H9 (cell line): ENCODE measurements around the gene KCNG3. TPM values are rescaled to one million over a fixed set of nuclear protein-coding genes. Genes with fewer than 3 reads are reported as not detected.
"Not testable (repeated sequence)": the region's sequence is repeated elsewhere in the genome, so short reads cannot be mapped to it uniquely, and the experiment has no call there.

Experiments
- DNase-seq: peaks from one replicate; pipeline ENCODE4 v3.0.0-alpha.2; 2017
- H2AFZ ChIP-seq: one replicate; pipeline ENCODE4 v1.6.1; 2013; ENCODE audit warnings: mild to moderate bottlenecking, low read length, control low read depth, moderate library complexity
- H2AK5ac ChIP-seq: 2 replicates; pipeline ENCODE4 v1.6.1; 2013; ENCODE audit warnings: low read length, control low read depth, mixed read lengths; ENCODE audit not compliant: insufficient read length
- H2BK120ac ChIP-seq: one replicate; pipeline ENCODE4 v1.6.1; 2013; ENCODE audit warnings: low read depth, mild to moderate bottlenecking, low read length, control low read depth, inconsistent platforms; ENCODE audit not compliant: poor library complexity, severe bottlenecking
- H2BK12ac ChIP-seq: 2 replicates; pipeline ENCODE4 v1.6.1; 2013; ENCODE audit warnings: low read length, control low read depth, mixed read lengths, low read depth; ENCODE audit not compliant: insufficient read length
- H2BK15ac ChIP-seq: 2 replicates; pipeline ENCODE4 v1.6.1; 2013; ENCODE audit warnings: low read depth, low read length, control low read depth
- H2BK20ac ChIP-seq: one replicate; pipeline ENCODE4 v1.6.1; 2013; ENCODE audit warnings: low read depth, mild to moderate bottlenecking, low read length, control low read depth, inconsistent platforms; ENCODE audit not compliant: poor library complexity, severe bottlenecking
- H2BK5ac ChIP-seq: 2 replicates; pipeline ENCODE4 v1.6.1; 2013; ENCODE audit warnings: low read length, control low read depth, mixed read lengths; ENCODE audit not compliant: insufficient read length
- H3K14ac ChIP-seq: 2 replicates; pipeline ENCODE4 v1.6.1; 2013; ENCODE audit warnings: low read length, control low read depth; ENCODE audit not compliant: insufficient read depth
- H3K18ac ChIP-seq: 2 replicates; pipeline ENCODE4 v1.6.1; 2013; ENCODE audit warnings: low read depth, mild to moderate bottlenecking, mixed read lengths, low read length, control low read depth; ENCODE audit not compliant: insufficient read length
- H3K23ac ChIP-seq: 2 replicates; pipeline ENCODE4 v1.6.1; 2013; ENCODE audit warnings: low read length, control low read depth, mixed read lengths, low read depth; ENCODE audit not compliant: insufficient read length
- H3K23me2 ChIP-seq: 2 replicates; pipeline ENCODE4 v1.6.1; 2013; ENCODE audit warnings: low read depth, mild to moderate bottlenecking, mixed read lengths, low read length, control low read depth; ENCODE audit not compliant: insufficient read length, poor library complexity, severe bottlenecking
- H3K27ac ChIP-seq: 2 replicates; pipeline ENCODE4 v1.5.1; 2013; ENCODE audit warnings: low read length, control low read depth, mixed read lengths, low read depth; ENCODE audit not compliant: insufficient read length
- H3K27me3 ChIP-seq: 2 replicates; pipeline ENCODE4 v1.6.1; 2013; ENCODE audit warnings: low read length, control low read depth, inconsistent platforms; ENCODE audit not compliant: insufficient read depth
- H3K4ac ChIP-seq: 2 replicates; pipeline ENCODE4 v1.6.1; 2013; ENCODE audit warnings: low read depth, mild to moderate bottlenecking, control low read depth, inconsistent platforms, low read length, moderate library complexity
- H3K4me1 ChIP-seq: 2 replicates; pipeline ENCODE4 v1.6.1; 2013; ENCODE audit warnings: low read length, control low read depth, inconsistent platforms; ENCODE audit not compliant: insufficient read depth
- H3K4me2 ChIP-seq: 2 replicates; pipeline ENCODE4 v1.6.1; 2013; ENCODE audit warnings: low read length, control low read depth, mixed read lengths; ENCODE audit not compliant: insufficient read length, insufficient read depth
- H3K56ac ChIP-seq: 2 replicates; pipeline ENCODE4 v1.6.1; 2013; ENCODE audit warnings: low read depth, mild to moderate bottlenecking, mixed read lengths, low read length, control low read depth; ENCODE audit not compliant: insufficient read length
- H3K79me1 ChIP-seq: 2 replicates; pipeline ENCODE4 v1.6.1; 2013; ENCODE audit warnings: low read depth, mild to moderate bottlenecking, moderate library complexity, low read length, control low read depth, inconsistent platforms; ENCODE audit not compliant: insufficient read depth, poor library complexity, severe bottlenecking
- H3K79me2 ChIP-seq: 2 replicates; pipeline ENCODE4 v1.6.1; 2013; ENCODE audit warnings: low read length, control low read depth, inconsistent platforms; ENCODE audit not compliant: insufficient read depth
- H3K9ac ChIP-seq: 2 replicates; pipeline ENCODE4 v1.6.1; 2013; ENCODE audit warnings: low read length, control low read depth, mixed read lengths; ENCODE audit not compliant: insufficient read length; ENCODE audit errors: extremely low read depth
- H3K9me3 ChIP-seq: one replicate; pipeline ENCODE4 v1.6.1; 2013; ENCODE audit warnings: low read depth, low read length, inconsistent platforms; ENCODE audit not compliant: control insufficient read depth
- H3T11ph ChIP-seq: one replicate; pipeline ENCODE4 v1.6.1; 2013; ENCODE audit warnings: mild to moderate bottlenecking, low read length, control low read depth, inconsistent platforms
- H4K20me1 ChIP-seq: one replicate; pipeline ENCODE4 v1.6.1; 2013; ENCODE audit not compliant: control insufficient read depth, insufficient read length, insufficient read depth
- H4K5ac ChIP-seq: 2 replicates; pipeline ENCODE4 v1.6.1; 2013; ENCODE audit warnings: low read depth, mild to moderate bottlenecking, mixed read lengths, low read length, control low read depth; ENCODE audit not compliant: insufficient read length
- H4K8ac ChIP-seq: replicated peaks from 2 replicates; pipeline ENCODE4 v1.6.1; 2013; ENCODE audit warnings: low read length, control low read depth, mixed read lengths, low read depth; ENCODE audit not compliant: insufficient read length
- H4K91ac ChIP-seq: 2 replicates; pipeline ENCODE4 v1.6.1; 2013; ENCODE audit warnings: low read depth, mild to moderate bottlenecking, moderate library complexity, mixed read lengths, low read length, control low read depth; ENCODE audit not compliant: insufficient read length
- H3K27ac Mint-ChIP-seq, 3 experiments: 2 replicates in 2 of 3; 3 replicates in 1 of 3; pipeline ENCODE4 v1.8.0; 2020 to 2021; ENCODE audit warnings: mixed read lengths in 3 of 3, mild to moderate bottlenecking in 1 of 3, moderate library complexity in 1 of 3
- H3K27me3 Mint-ChIP-seq: 2 replicates; pipeline ENCODE4 v1.8.0; 2021; ENCODE audit warnings: low read depth, mild to moderate bottlenecking, moderate library complexity, mixed read lengths
- H3K36me3 Mint-ChIP-seq, 3 experiments: 2 replicates in 2 of 3; 3 replicates in 1 of 3; pipeline ENCODE4 v1.8.0; 2020 to 2021; ENCODE audit warnings: low read depth in 3 of 3, mixed read lengths in 3 of 3; ENCODE audit not compliant: insufficient read depth in 1 of 3
- H3K4me1 Mint-ChIP-seq, 2 experiments: 2 replicates each; pipeline ENCODE4 v1.8.0; 2020; ENCODE audit warnings: mixed read lengths in 2 of 2
- H3K4me3 Mint-ChIP-seq, 2 experiments: 2 replicates in 1 of 2; 3 replicates in 1 of 2; pipeline ENCODE4 v1.8.0; 2020 to 2021; ENCODE audit warnings: mild to moderate bottlenecking in 2 of 2, mixed read lengths in 2 of 2, moderate library complexity in 1 of 2
- H3K9me3 Mint-ChIP-seq, 2 experiments: 2 replicates in 1 of 2; 3 replicates in 1 of 2; pipeline ENCODE4 v1.8.0; 2020; ENCODE audit warnings: mild to moderate bottlenecking in 2 of 2, mixed read lengths in 2 of 2, moderate library complexity in 1 of 2
- CTCF ChIP-seq: fragments of 200-600 bp; sonication (generic); conservative IDR thresholded peaks from 3 replicates; pipeline ENCODE4 v1.8.0; 2021; ENCODE audit warnings: antibody characterized with exemption, mild to moderate bottlenecking
- WGBS: extraction: QIAGEN DNeasy Blood & Tissue Kit; methylation state at CpG from one replicate; pipeline ENCODE4 v1.1.7; 2013; ENCODE audit warnings: missing lambda C conversion rate, low lambda C conversion rate, mixed read lengths; ENCODE audit not compliant: insufficient read length; ENCODE audit errors: extremely low coverage; 5-methylcytosine and 5-hydroxymethylcytosine counted together
- total RNA-seq: library from RNA; stranded (reverse); gene quantifications from 2 replicates; pipeline ENCODE4 v1.2.1, GENCODE V29; 2021

The KCNG3 gene
- total RNA-seq, 1 experiment from 2014 or later: 16.5 TPM

DNA sequence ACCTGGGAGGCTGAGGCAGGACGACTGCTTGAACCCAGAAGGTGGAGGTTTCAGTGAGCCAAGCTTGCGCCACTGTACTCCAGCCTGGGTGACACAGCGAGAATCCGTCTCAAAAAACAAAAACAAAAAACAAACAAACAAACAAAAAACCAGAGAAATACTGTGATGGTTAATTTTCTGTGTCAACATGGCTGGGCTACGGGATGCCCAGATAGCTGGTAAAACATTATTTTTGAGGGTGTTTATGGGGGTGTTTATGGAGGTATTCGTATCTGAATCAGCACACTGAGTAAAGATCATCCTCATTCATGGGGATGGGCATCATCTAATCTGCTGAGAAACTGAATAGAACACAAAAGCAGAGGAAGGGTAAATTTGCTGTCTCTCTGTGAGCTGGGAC is 92.0 kb downstream of the KCNG3 start:
- Histone ChIP-seq H4K20me1 (no peaks in the 10 kb centered on the region), H3K9me3 (no peaks in the 10 kb centered on the region), H4K91ac (no peak overlapping the region), H2BK20ac (no peak overlapping the region), H4K8ac (no peak overlapping the region), H2AK5ac (no peak overlapping the region), H3K79me2 (no peaks in the 10 kb centered on the region), H3K4me1 (no peaks in the 10 kb centered on the region), H3K14ac (no peak overlapping the region), H2BK120ac (no peak overlapping the region), H2BK5ac (no peak overlapping the region), H3K27me3 (no peaks in the 10 kb centered on the region), H3T11ph (no peak overlapping the region), H3K23ac (no peak overlapping the region), H3K79me1 (no peaks in the 10 kb centered on the region), H3K56ac (no peak overlapping the region), H4K5ac (no peak overlapping the region), H2BK15ac (no peak overlapping the region), H3K27ac (no peak overlapping the region), H3K9ac (no peak overlapping the region), H3K4me2 (no peak overlapping the region), H2AFZ (no peak overlapping the region), H2BK12ac (no peak overlapping the region), H3K18ac (no peak overlapping the region), H3K4ac (no peak overlapping the region), H3K23me2 (no peaks in the 10 kb centered on the region)
- H3K4me3 Mint-ChIP-seq: no peak overlapping the region
- WGBS: no CpG with 5 or more reads among the region's 6 CpGs
- H3K9me3 Mint-ChIP-seq: no peaks in the 10 kb centered on the region
- H3K4me1 Mint-ChIP-seq: no peaks in the 10 kb centered on the region
- no peak for DNase-seq
- no peak overlapping the region for H3K27ac Mint-ChIP-seq
- TF ChIP-seq CTCF: no peak
- H3K36me3 Mint-ChIP-seq: no peaks in the 10 kb centered on the region
- no peaks in the 10 kb centered on the region; the same call in 1 of the 2 replicates for H3K27me3 Mint-ChIP-seq

DNA sequence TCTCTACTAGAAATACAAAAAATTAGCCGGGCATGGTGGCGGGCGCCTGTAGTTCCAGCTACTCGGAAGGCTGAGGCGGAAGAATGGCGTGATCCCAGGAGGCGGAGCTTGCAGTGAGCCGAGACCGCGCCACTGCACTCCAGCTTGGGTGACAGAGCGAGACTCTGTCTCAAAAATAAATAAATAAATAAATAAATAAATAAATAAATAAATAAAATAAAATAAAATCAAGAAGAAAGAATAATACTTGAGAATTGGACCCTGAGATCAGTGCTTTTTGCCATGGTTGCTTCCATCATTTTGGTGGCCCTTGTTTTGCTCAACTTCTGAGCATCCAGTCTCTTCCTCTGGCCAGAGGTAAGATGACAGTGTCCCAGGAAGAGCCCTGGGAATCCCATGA is 95.7 kb downstream of the KCNG3 start:
- H2BK12ac ChIP-seq, H2BK15ac ChIP-seq, H3K79me1 ChIP-seq, H3K4me1 Mint-ChIP-seq, H3K4ac ChIP-seq, H3K27ac Mint-ChIP-seq, H4K5ac ChIP-seq, H2BK120ac ChIP-seq, H2AFZ ChIP-seq, H3K56ac ChIP-seq, H3K4me1 ChIP-seq, H2BK20ac ChIP-seq, H3K27ac ChIP-seq, H3T11ph ChIP-seq, H3K4me3 Mint-ChIP-seq, H3K23ac ChIP-seq, H2AK5ac ChIP-seq, H3K9ac ChIP-seq, H2BK5ac ChIP-seq, H3K4me2 ChIP-seq, H3K36me3 Mint-ChIP-seq, H4K91ac ChIP-seq, H3K23me2 ChIP-seq, H3K18ac ChIP-seq, H4K20me1 ChIP-seq, H4K8ac ChIP-seq, H3K9me3 ChIP-seq, H3K27me3 ChIP-seq, H3K9me3 Mint-ChIP-seq, H3K27me3 Mint-ChIP-seq, H3K14ac ChIP-seq, H3K79me2 ChIP-seq, DNase-seq: not testable (repeated sequence)
- no CpG with 5 or more reads among the region's 11 CpGs for WGBS
